C4-2B (cell line): Measurements from ENCODE around the gene HSPA4.

ENCODE experiments used
- CTCF ChIP-seq: fragments of 450-650 bp; conservative IDR thresholded peaks from 2 replicates; pipeline ENCODE4 v1.5.1; 2017; ENCODE audit warnings: mild to moderate bottlenecking
- ZFX ChIP-seq: fragments of 450-650 bp; IDR thresholded peaks from 2 replicates; pipeline ENCODE4 v1.6.1; 2017

- TF ChIP-seq CTCF (no peak), ZFX (no peak)
These were observed 96.2 kb downstream of the HSPA4 start for GRCh38 chr5:133147815-133148567.
